ENCODE data around the gene RUVBL2.
"Not testable (repeated sequence)": the region's sequence is repeated elsewhere in the genome, so short reads cannot be mapped to it uniquely, and the experiment has no call there.

Gene RUVBL2

GRCh38 chr19:49018388-49019241 lies 24.9 kb downstream of the RUVBL2 start:
- not testable (repeated sequence) for DNase-seq (ENCODE audit: low read depth in 2 of 2)

- peak in 1 of 2 experiments; percentile 63 for DNase-seq (ENCODE audit: low read depth in 2 of 2)
Measured at GRCh38 chr19:49019242-49019932, 25.7 kb downstream of the RUVBL2 start.

- no peak for DNase-seq (ENCODE audit: low read depth in 2 of 2)
Measured at GRCh38 chr19:49020342-49020741, 26.7 kb downstream of the RUVBL2 start.

GRCh38 chr19:49020931-49021895 lies 27.5 kb downstream of the RUVBL2 start:
- no peak for DNase-seq (ENCODE audit: low read depth in 2 of 2)

GRCh38 chr19:49022116-49022515 lies 28.4 kb downstream of the RUVBL2 start:
- DNase-seq (ENCODE audit: low read depth in 2 of 2) = no peak

GRCh38 chr19:49024233-49024632 lies 30.5 kb downstream of the RUVBL2 start, which contains the start of gene CGB3:
TSS of gene CGB3 (minus strand) at chr19:49024333. CDS start at chr19:49023971, 362 bp downstream.
- DNase-seq (ENCODE audit: low read depth in 2 of 2) = not testable (repeated sequence)

- DNase-seq (ENCODE audit: low read depth in 2 of 2) = not testable (repeated sequence)
Measured at GRCh38 chr19:49025088-49025487, 31.4 kb downstream of the RUVBL2 start.

- not testable (repeated sequence) for DNase-seq (ENCODE audit: low read depth in 2 of 2)
Measured at GRCh38 chr19:49025599-49025998, 31.9 kb downstream of the RUVBL2 start.

- not testable (repeated sequence) for DNase-seq (ENCODE audit: low read depth in 2 of 2)
Measured at GRCh38 chr19:49028686-49029085, 35.0 kb downstream of the RUVBL2 start.

GRCh38 chr19:49029749-49030148 lies 36.1 kb downstream of the RUVBL2 start:
- DNase-seq (ENCODE audit: low read depth in 2 of 2) = not testable (repeated sequence)

- not testable (repeated sequence) for DNase-seq (ENCODE audit: low read depth in 2 of 2)
Measured at GRCh38 chr19:49030323-49030722, 36.6 kb downstream of the RUVBL2 start.

- DNase-seq (ENCODE audit: low read depth in 2 of 2) = peak; percentile 44 to 71
Measured at GRCh38 chr19:49031642-49032301, 38.1 kb downstream of the RUVBL2 start, which contains the start of gene CGB2. TSS of gene CGB2 (plus strand) at chr19:49031890. CDS start at chr19:49032096, 206 bp downstream.

- peak in 1 of 2 experiments; percentile 46 for DNase-seq (ENCODE audit: low read depth in 2 of 2)
Measured at GRCh38 chr19:49036815-49037214, 43.1 kb downstream of the RUVBL2 start, which contains the start of gene CGB1. TSS of gene CGB1 (minus strand) at chr19:49036895. CDS start at chr19:49036711, 184 bp downstream.

GRCh38 chr19:49038111-49038510 lies 44.4 kb downstream of the RUVBL2 start:
- not testable (repeated sequence) for DNase-seq (ENCODE audit: low read depth in 2 of 2)

- not testable (repeated sequence) for DNase-seq (ENCODE audit: low read depth in 2 of 2)
Measured at GRCh38 chr19:49038557-49039276, 45.0 kb downstream of the RUVBL2 start.

- DNase-seq (ENCODE audit: low read depth in 2 of 2) = not testable (repeated sequence)
Measured at GRCh38 chr19:49039736-49040135, 46.0 kb downstream of the RUVBL2 start.

- DNase-seq (ENCODE audit: low read depth in 2 of 2) = no peak
Measured at GRCh38 chr19:49042177-49042576, 48.5 kb downstream of the RUVBL2 start.

- not testable (repeated sequence) for DNase-seq (ENCODE audit: low read depth in 2 of 2)
Measured at GRCh38 chr19:49042666-49043065, 49.0 kb downstream of the RUVBL2 start.

GRCh38 chr19:49043548-49043947 lies 49.9 kb downstream of the RUVBL2 start, which contains the start of gene CGB5:
TSS of gene CGB5 (plus strand) at chr19:49043848. CDS start at chr19:49044210, 362 bp downstream.
- not testable (repeated sequence) for DNase-seq (ENCODE audit: low read depth in 2 of 2)

- DNase-seq (ENCODE audit: low read depth in 2 of 2) = not testable (repeated sequence)
Measured at GRCh38 chr19:49049011-49049410, 55.3 kb downstream of the RUVBL2 start, which contains the start of gene CGB8. TSS of gene CGB8 (minus strand) at chr19:49049111. CDS start at chr19:49048739, 372 bp downstream.
